ENCODE results near the gene NEO1. TPM values are rescaled to one million over a fixed set of nuclear protein-coding genes. Genes with fewer than 3 reads are reported as not detected.
A peak's percentile ranks its signal among the peaks of the same experiment; 100 is the strongest.

NEO1 gene
- total RNA-seq, 2 experiments from 2014 or later = 3.4 to 5.4 TPM

GRCh38 chr15:73340502-73341192 lies 288.4 kb downstream of the NEO1 start:
- no peak overlapping the region for H3K27ac Mint-ChIP-seq
- peaks cover 3% of the 10 kb centered on the region for H3K9me3 Mint-ChIP-seq (ENCODE audit: low read depth)
- CTCF ChIA-PET = no interaction called here
- no peak for ATAC-seq
- no peaks in the 10 kb centered on the region for H3K36me3 Mint-ChIP-seq
- no peak overlapping the region for H3K4me3 Mint-ChIP-seq
- DNase-seq = no peak
- no peaks in the 10 kb centered on the region for H3K27me3 Mint-ChIP-seq
- no peaks in the 10 kb centered on the region for H3K4me1 Mint-ChIP-seq

- CTCF ChIA-PET = no interaction called here
Measured at GRCh38 chr15:73341886-73342600, 289.8 kb downstream of the NEO1 start.

GRCh38 chr15:73344056-73344455 lies 291.8 kb downstream of the NEO1 start:
- Mint-ChIP-seq H3K4me1 (no peaks in the 10 kb centered on the region), H3K27ac (no peak overlapping the region), H3K4me3 (no peak overlapping the region), H3K27me3 (no peaks in the 10 kb centered on the region), H3K9me3 (ENCODE audit: low read depth) (peaks cover 3% of the 10 kb centered on the region), H3K36me3 (no peaks in the 10 kb centered on the region)
- no peak for ATAC-seq
- no peak for DNase-seq
- CTCF ChIA-PET = no interaction called here

More at GRCh38 chr15:73341886-73342600, 289.8 kb downstream of the NEO1 start:
- no peak overlapping the region for H3K4me3 Mint-ChIP-seq
- no peaks in the 10 kb centered on the region for H3K36me3 Mint-ChIP-seq
- H3K4me1 Mint-ChIP-seq = no peaks in the 10 kb centered on the region
- DNase-seq (no peak), ATAC-seq (no peak)
- H3K27ac Mint-ChIP-seq = no peak overlapping the region
- H3K27me3 Mint-ChIP-seq = no peaks in the 10 kb centered on the region
- peaks cover 3% of the 10 kb centered on the region for H3K9me3 Mint-ChIP-seq (ENCODE audit: low read depth)

- H3K4me3 Mint-ChIP-seq = no peak overlapping the region
- no peaks in the 10 kb centered on the region for H3K4me1 Mint-ChIP-seq
- CTCF ChIA-PET = interaction anchor here (1.4 kb wide), 1 partner anchor 291 kb away, joined by 4 read pairs; no protein-coding TSS in a partner anchor
- no peak for ATAC-seq
- H3K27ac Mint-ChIP-seq = no peak overlapping the region
- H3K9me3 Mint-ChIP-seq (ENCODE audit: low read depth) = peaks cover 3% of the 10 kb centered on the region
- H3K27me3 Mint-ChIP-seq = no peaks in the 10 kb centered on the region
- H3K36me3 Mint-ChIP-seq = no peaks in the 10 kb centered on the region
- DNase-seq = no peak
Measured at GRCh38 chr15:73345658-73346057, 293.4 kb downstream of the NEO1 start.

- CTCF ChIA-PET = interaction anchor here (1.4 kb wide), 1 partner anchor 290 kb away, joined by 4 read pairs; no protein-coding TSS in a partner anchor
- no peaks in the 10 kb centered on the region for H3K36me3 Mint-ChIP-seq
- no peaks in the 10 kb centered on the region for H3K4me1 Mint-ChIP-seq
- H3K4me3 Mint-ChIP-seq = no peak overlapping the region
- ATAC-seq = peak; percentile 57
- peaks cover 3% of the 10 kb centered on the region for H3K9me3 Mint-ChIP-seq (ENCODE audit: low read depth)
- peak; percentile 76 for DNase-seq
- no peak overlapping the region for H3K27ac Mint-ChIP-seq
- H3K27me3 Mint-ChIP-seq = no peaks in the 10 kb centered on the region
Measured at GRCh38 chr15:73346735-73347312, 294.6 kb downstream of the NEO1 start.

GRCh38 chr15:73349191-73349590 lies 296.9 kb downstream of the NEO1 start:
- Mint-ChIP-seq H3K36me3 (no peaks in the 10 kb centered on the region), H3K27me3 (no peaks in the 10 kb centered on the region), H3K4me3 (no peak overlapping the region), H3K27ac (no peak overlapping the region), H3K9me3 (ENCODE audit: low read depth) (no peaks in the 10 kb centered on the region), H3K4me1 (no peaks in the 10 kb centered on the region)
- CTCF ChIA-PET = no interaction called here
- DNase-seq = no peak
- ATAC-seq = no peak

- H3K4me3 Mint-ChIP-seq = no peak overlapping the region
- peaks cover 2% of the 10 kb centered on the region for H3K27me3 Mint-ChIP-seq
- no peak overlapping the region for H3K27ac Mint-ChIP-seq
- CTCF ChIA-PET = no interaction called here
- DNase-seq (no peak), ATAC-seq (no peak)
- no peaks in the 10 kb centered on the region for H3K36me3 Mint-ChIP-seq
- H3K9me3 Mint-ChIP-seq (ENCODE audit: low read depth) = no peaks in the 10 kb centered on the region
- no peaks in the 10 kb centered on the region for H3K4me1 Mint-ChIP-seq
Measured at GRCh38 chr15:73352082-73352481, 299.8 kb downstream of the NEO1 start.

GRCh38 chr15:73353734-73354133 lies 301.5 kb downstream of the NEO1 start:
- Mint-ChIP-seq H3K27me3 (peaks cover 9% of the 10 kb centered on the region), H3K36me3 (no peaks in the 10 kb centered on the region), H3K4me1 (no peaks in the 10 kb centered on the region), H3K9me3 (ENCODE audit: low read depth) (no peaks in the 10 kb centered on the region), H3K27ac (no peak overlapping the region), H3K4me3 (no peak overlapping the region)
- CTCF ChIA-PET = no interaction called here
- ATAC-seq (no peak), DNase-seq (no peak)

- H3K27ac Mint-ChIP-seq = no peak overlapping the region
- no peaks in the 10 kb centered on the region for H3K9me3 Mint-ChIP-seq (ENCODE audit: low read depth)
- H3K27me3 Mint-ChIP-seq = peaks cover 9% of the 10 kb centered on the region
- no peak for DNase-seq
- no peaks in the 10 kb centered on the region for H3K4me1 Mint-ChIP-seq
- no peaks in the 10 kb centered on the region for H3K36me3 Mint-ChIP-seq
- CTCF ChIA-PET = no interaction called here
- no peak for ATAC-seq
- H3K4me3 Mint-ChIP-seq = no peak overlapping the region
Measured at GRCh38 chr15:73354241-73354640, 302.0 kb downstream of the NEO1 start.

Measured in activated CD8-positive, alpha-beta memory T cell treated with anti-CD3 and anti-CD28 coated beads, Interleukin-2, amount 10 ng/mL, durations not matched to agents 7 days and 5 days (primary cell).